ENCODE results near the gene SLC49A4.

SLC49A4 gene

GRCh38 chr3:122767540-122768372, 27.1 kb upstream of the SLC49A4 start:
- Histone ChIP-seq H3K4me1 (ENCODE audit: insufficient read depth, low read length, poor library complexity, severe bottlenecking) (peaks cover 7% of the 10 kb centered on the region), H3K27me3 (ENCODE audit: insufficient read depth, low read length, poor library complexity, severe bottlenecking) (no peaks in the 10 kb centered on the region), H3K4me3 (ENCODE audit: low read length, poor library complexity, severe bottlenecking) (no peak overlapping the region), H3K36me3 (ENCODE audit: insufficient read depth, low read length) (no peaks in the 10 kb centered on the region), H3K9me2 (replicated peaks; ENCODE audit: low read depth, low read length) (no peaks in the 10 kb centered on the region), H3F3A (ENCODE audit: low read depth) (no peaks in the 10 kb centered on the region), H3K9me3 (ENCODE audit: insufficient read depth, low read depth, low read length) (no peaks in the 10 kb centered on the region), H3K79me2 (ENCODE audit: insufficient read depth, low read length) (no peaks in the 10 kb centered on the region), H4K20me1 (ENCODE audit: insufficient read depth, low read length, poor library complexity, severe bottlenecking) (no peaks in the 10 kb centered on the region), H2AFZ (ENCODE audit: low read length) (no peak overlapping the region), H3K4me2 (ENCODE audit: low read depth, low read length, poor library complexity, severe bottlenecking) (no peak overlapping the region), H3K9ac (ENCODE audit: low read depth, low read length, poor library complexity, severe bottlenecking) (no peak overlapping the region)
- TF ChIP-seq EZH2phosphoT487 (IDR thresholded peaks at IDR 0.05; ENCODE audit: borderline replicate concordance): no peak
- TF ChIP-seq, protein P1, sequence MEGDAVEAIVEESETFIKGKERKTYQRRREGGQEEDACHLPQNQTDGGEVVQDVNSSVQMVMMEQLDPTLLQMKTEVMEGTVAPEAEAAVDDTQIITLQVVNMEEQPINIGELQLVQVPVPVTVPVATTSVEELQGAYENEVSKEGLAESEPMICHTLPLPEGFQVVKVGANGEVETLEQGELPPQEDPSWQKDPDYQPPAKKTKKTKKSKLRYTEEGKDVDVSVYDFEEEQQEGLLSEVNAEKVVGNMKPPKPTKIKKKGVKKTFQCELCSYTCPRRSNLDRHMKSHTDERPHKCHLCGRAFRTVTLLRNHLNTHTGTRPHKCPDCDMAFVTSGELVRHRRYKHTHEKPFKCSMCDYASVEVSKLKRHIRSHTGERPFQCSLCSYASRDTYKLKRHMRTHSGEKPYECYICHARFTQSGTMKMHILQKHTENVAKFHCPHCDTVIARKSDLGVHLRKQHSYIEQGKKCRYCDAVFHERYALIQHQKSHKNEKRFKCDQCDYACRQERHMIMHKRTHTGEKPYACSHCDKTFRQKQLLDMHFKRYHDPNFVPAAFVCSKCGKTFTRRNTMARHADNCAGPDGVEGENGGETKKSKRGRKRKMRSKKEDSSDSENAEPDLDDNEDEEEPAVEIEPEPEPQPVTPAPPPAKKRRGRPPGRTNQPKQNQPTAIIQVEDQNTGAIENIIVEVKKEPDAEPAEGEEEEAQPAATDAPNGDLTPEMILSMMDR (conservative IDR thresholded peaks at IDR 0.05; ENCODE audit: low read length): no peak

DNA sequence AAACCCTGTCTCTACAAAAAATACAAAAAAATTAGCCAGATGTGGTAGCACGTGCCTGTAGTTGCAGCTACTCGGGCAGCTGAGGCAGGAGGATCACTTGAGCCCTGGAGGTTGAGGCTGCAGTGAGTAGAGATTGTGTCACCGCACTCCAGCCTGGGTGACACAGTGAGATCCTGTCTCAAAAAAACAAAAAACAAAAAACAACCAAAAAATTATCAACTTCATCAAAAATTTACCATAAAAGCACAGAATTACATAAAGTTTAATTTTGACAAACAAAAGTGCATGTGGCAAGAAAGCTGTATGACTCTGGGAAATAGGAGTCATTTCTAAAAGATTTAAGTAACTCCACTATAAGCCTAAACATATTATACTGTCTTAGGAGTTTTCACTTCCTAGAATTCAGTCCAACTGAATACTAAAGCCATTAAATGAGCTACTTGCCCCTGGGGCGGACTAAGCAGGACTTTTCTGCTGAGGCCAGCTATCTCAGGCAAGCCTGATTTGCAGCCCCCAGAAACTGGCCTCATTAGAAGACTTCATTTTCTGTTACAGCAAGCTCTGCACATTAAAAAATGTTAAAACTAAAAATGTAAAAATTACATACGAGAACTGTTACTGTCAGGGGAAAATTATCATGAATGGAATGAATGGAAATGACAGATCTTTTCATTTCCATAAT, 24.2 kb upstream of the SLC49A4 start:
- TF ChIP-seq, protein P1 (conservative IDR thresholded peaks at IDR 0.05; ENCODE audit: low read length): no peak
- TF ChIP-seq EZH2phosphoT487 (IDR thresholded peaks at IDR 0.05; ENCODE audit: borderline replicate concordance): no peak
- Histone ChIP-seq H3K9ac (ENCODE audit: low read depth, low read length, poor library complexity, severe bottlenecking) (no peak overlapping the region), H3K27me3 (ENCODE audit: insufficient read depth, low read length, poor library complexity, severe bottlenecking) (no peaks in the 10 kb centered on the region)

DNA sequence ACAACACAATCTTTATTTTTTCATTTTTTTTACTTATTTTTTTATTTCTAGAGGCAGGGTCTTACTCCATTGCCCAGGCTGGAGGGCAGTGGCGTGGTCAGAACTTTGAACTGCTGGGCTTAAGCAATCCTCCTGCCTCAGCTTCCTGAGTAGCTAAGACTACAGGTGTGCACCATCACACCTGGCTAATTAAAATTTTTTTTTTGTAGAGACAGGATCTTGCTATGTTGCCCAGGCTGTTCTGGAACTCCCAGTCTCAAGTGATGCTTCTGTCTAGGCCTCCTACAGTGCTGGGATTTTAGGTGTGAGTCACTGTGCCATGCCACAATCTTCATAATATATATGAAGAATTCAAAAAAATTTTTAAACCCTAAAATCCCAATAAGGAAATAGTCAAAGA, 22.0 kb upstream of the SLC49A4 start:
- H3K79me2 ChIP-seq (ENCODE audit: insufficient read depth, low read length): no peaks in the 10 kb centered on the region
- H3K4me2 ChIP-seq (ENCODE audit: low read depth, low read length, poor library complexity, severe bottlenecking): no peak overlapping the region
- H3K9me2 ChIP-seq (replicated peaks; ENCODE audit: low read depth, low read length): no peaks in the 10 kb centered on the region
- peaks cover 7% of the 10 kb centered on the region for H3K4me1 ChIP-seq (ENCODE audit: insufficient read depth, low read length, poor library complexity, severe bottlenecking)
- H3F3A ChIP-seq (ENCODE audit: low read depth): no peaks in the 10 kb centered on the region
- H2AFZ ChIP-seq (ENCODE audit: low read length): no peak overlapping the region
- TF ChIP-seq, protein P1 (conservative IDR thresholded peaks at IDR 0.05; ENCODE audit: low read length): no peak
- TF ChIP-seq EZH2phosphoT487 (IDR thresholded peaks at IDR 0.05; ENCODE audit: borderline replicate concordance): no peak
- no peaks in the 10 kb centered on the region for H3K27me3 ChIP-seq (ENCODE audit: insufficient read depth, low read length, poor library complexity, severe bottlenecking)
- no peaks in the 10 kb centered on the region for H4K20me1 ChIP-seq (ENCODE audit: insufficient read depth, low read length, poor library complexity, severe bottlenecking)
- no peak overlapping the region for H3K9ac ChIP-seq (ENCODE audit: low read depth, low read length, poor library complexity, severe bottlenecking)
- H3K4me3 ChIP-seq (ENCODE audit: low read length, poor library complexity, severe bottlenecking): no peak overlapping the region
- no peaks in the 10 kb centered on the region for H3K9me3 ChIP-seq (ENCODE audit: insufficient read depth, low read depth, low read length)
- H3K36me3 ChIP-seq (ENCODE audit: insufficient read depth, low read length): no peaks in the 10 kb centered on the region

More for the DNA sequence above, 24.2 kb upstream of the SLC49A4 start:
- H3K4me3 ChIP-seq (ENCODE audit: low read length, poor library complexity, severe bottlenecking): no peak overlapping the region
- no peaks in the 10 kb centered on the region for H3K9me2 ChIP-seq (replicated peaks; ENCODE audit: low read depth, low read length)
- no peaks in the 10 kb centered on the region for H4K20me1 ChIP-seq (ENCODE audit: insufficient read depth, low read length, poor library complexity, severe bottlenecking)
- peaks cover 7% of the 10 kb centered on the region for H3K4me1 ChIP-seq (ENCODE audit: insufficient read depth, low read length, poor library complexity, severe bottlenecking)
- H2AFZ ChIP-seq (ENCODE audit: low read length): no peak overlapping the region
- no peaks in the 10 kb centered on the region for H3K79me2 ChIP-seq (ENCODE audit: insufficient read depth, low read length)
- no peaks in the 10 kb centered on the region for H3K36me3 ChIP-seq (ENCODE audit: insufficient read depth, low read length)
- H3F3A ChIP-seq (ENCODE audit: low read depth): no peaks in the 10 kb centered on the region
- no peaks in the 10 kb centered on the region for H3K9me3 ChIP-seq (ENCODE audit: insufficient read depth, low read depth, low read length)
- H3K4me2 ChIP-seq (ENCODE audit: low read depth, low read length, poor library complexity, severe bottlenecking): no peak overlapping the region
